Calu3 (cell line): ENCODE results near the gene BACH1. TPM values are rescaled to one million over a fixed set of nuclear protein-coding genes. Genes with fewer than 3 reads are reported as not detected.

Experiments used
- BruUV-seq: library from RNA; stranded (reverse); fragments of 400-500 nt; replicated peaks from 2 replicates; lab custom pipeline; 2021; lab: Mats Ljungman, UMichigan
- CTCF ChIA-PET: fragments of 300-600 bp; sonication (Branson Sonifier 250); formaldehyde crosslinking; loops from one replicate; lab custom pipeline; 2022; ENCODE audit warnings: antibody characterized with exemption; lab: Charles Lee
- DNase-seq: peaks from one replicate; pipeline ENCODE4 v3.0.0; 2022
- H3K27ac Mint-ChIP-seq: one replicate; pipeline ENCODE4 v1.8.0; 2022; ENCODE audit warnings: mixed read lengths; ENCODE audit not compliant: unreplicated experiment
- H3K27me3 Mint-ChIP-seq: one replicate; pipeline ENCODE4 v1.8.0; 2022; ENCODE audit warnings: mixed read lengths; ENCODE audit not compliant: unreplicated experiment
- H3K36me3 Mint-ChIP-seq: one replicate; pipeline ENCODE4 v1.8.0; 2022; ENCODE audit warnings: mild to moderate bottlenecking, moderate library complexity, mixed read lengths; ENCODE audit not compliant: insufficient read depth, unreplicated experiment
- H3K4me1 Mint-ChIP-seq: one replicate; pipeline ENCODE4 v1.8.0; 2022; ENCODE audit warnings: mild to moderate bottlenecking, low read depth, mixed read lengths; ENCODE audit not compliant: unreplicated experiment
- H3K4me3 Mint-ChIP-seq: one replicate; pipeline ENCODE4 v1.8.0; 2022; ENCODE audit warnings: mild to moderate bottlenecking, low read depth, moderate library complexity, mixed read lengths; ENCODE audit not compliant: unreplicated experiment
- H3K9me3 Mint-ChIP-seq: one replicate; pipeline ENCODE4 v1.8.0; 2022; ENCODE audit warnings: low read depth, mixed read lengths; ENCODE audit not compliant: unreplicated experiment
- CTCF ChIP-seq: fragments of 200-600 bp; IDR thresholded peaks from one replicate; pipeline ENCODE4 v1.8.0; 2022; ENCODE audit warnings: antibody characterized with exemption; ENCODE audit not compliant: unreplicated experiment
- intact Hi-C: fragments of 100-400 bp; cut with micrococcal nuclease; formaldehyde crosslinking; loops from one replicate; pipeline ENCODE4 v1.10.0; 2022; ENCODE audit not compliant: unreplicated experiment
- total RNA-seq: library from RNA; stranded (reverse); gene quantifications from 2 replicates; pipeline ENCODE4 v1.2.3, GENCODE V29; 2022

BACH1 gene
- total RNA-seq, 1 experiment from 2014 or later = 80.2 TPM

- Mint-ChIP-seq H3K4me3 (no peak overlapping the region), H3K27me3 (no peaks in the 10 kb centered on the region), H3K27ac (no peak overlapping the region), H3K9me3 (no peaks in the 10 kb centered on the region), H3K4me1 (peaks cover 12% of the 10 kb centered on the region), H3K36me3 (peaks cover 17% of the 10 kb centered on the region)
- DNase-seq = no peak
- no peak for TF ChIP-seq CTCF
- no TSS peak for BruUV-seq
- CTCF ChIA-PET = no interaction called here
- intact Hi-C loops = no loop called here
Observed at GRCh38 chr21:29342363-29342957, 43.7 kb downstream of the BACH1 start.

DNA sequence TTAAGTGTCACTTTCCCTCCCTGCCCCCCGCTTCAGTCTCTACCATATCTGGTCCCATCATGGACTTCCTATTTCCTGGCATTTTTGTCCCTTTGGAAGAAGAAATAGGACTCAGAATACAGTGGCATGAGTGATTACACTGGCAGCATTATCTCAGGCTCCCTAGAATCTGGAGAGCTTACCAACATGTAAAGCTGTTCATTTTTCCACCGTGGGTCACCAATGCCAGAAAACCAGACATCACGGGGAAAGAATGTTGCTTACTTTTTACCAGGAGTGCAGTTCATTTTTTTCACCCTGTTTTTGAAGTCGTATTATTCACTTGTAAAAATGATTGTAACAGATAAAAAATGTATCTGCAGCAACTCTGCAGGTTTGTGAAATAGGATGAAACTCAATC lies 44.8 kb downstream of the BACH1 start:
- Mint-ChIP-seq H3K27ac (no peak overlapping the region), H3K4me1 (peaks cover 12% of the 10 kb centered on the region)
- DNase-seq = no peak

DNA sequence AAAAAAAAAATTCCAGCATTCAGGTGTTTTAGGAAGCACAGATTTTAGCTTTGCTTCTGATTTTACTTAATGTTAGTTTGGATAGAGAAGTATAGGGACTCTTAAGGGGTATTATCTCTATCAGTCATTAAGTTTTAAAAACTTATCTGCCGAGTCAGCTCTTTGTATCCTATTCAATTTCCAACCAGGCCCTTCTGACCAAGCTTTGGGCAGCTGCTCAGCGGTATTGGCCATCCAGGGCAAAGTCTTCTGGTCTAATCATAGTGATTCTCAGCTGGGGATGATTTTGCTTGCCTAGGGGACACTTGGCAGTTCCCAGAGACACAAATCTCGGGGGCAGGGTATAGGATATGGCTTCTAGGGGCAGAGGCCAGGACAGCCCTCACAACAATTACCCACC lies 47.6 kb downstream of the BACH1 start:
- no peaks in the 10 kb centered on the region for H3K9me3 Mint-ChIP-seq
- intact Hi-C loops = loop anchor here (5.0 kb wide), 1 partner anchor 254 kb away; no protein-coding TSS in a partner anchor
- H3K4me3 Mint-ChIP-seq = no peak overlapping the region
- no peak for TF ChIP-seq CTCF
- H3K36me3 Mint-ChIP-seq = peaks cover 23% of the 10 kb centered on the region
- H3K4me1 Mint-ChIP-seq = peaks cover 12% of the 10 kb centered on the region
- DNase-seq = no peak
- H3K27me3 Mint-ChIP-seq = no peaks in the 10 kb centered on the region
- H3K27ac Mint-ChIP-seq = peak overlapping the region; percentile 10
- BruUV-seq = no TSS peak
- CTCF ChIA-PET = interaction anchor here (1.0 kb wide), 1 partner anchor 43 kb away, joined by 3 read pairs; no protein-coding TSS in a partner anchor

More for the DNA sequence above, 44.8 kb downstream of the BACH1 start:
- no peak overlapping the region for H3K4me3 Mint-ChIP-seq
- H3K9me3 Mint-ChIP-seq = no peaks in the 10 kb centered on the region
- no peak for TF ChIP-seq CTCF
- intact Hi-C loops = no loop called here
- BruUV-seq = no TSS peak
- CTCF ChIA-PET = no interaction called here
- H3K27me3 Mint-ChIP-seq = no peaks in the 10 kb centered on the region
- H3K36me3 Mint-ChIP-seq = peaks cover 21% of the 10 kb centered on the region

GRCh38 chr21:29346771-29347170 lies 48.0 kb downstream of the BACH1 start:
- intact Hi-C loops = loop anchor here (5.0 kb wide), 1 partner anchor 254 kb away; no protein-coding TSS in a partner anchor
- H3K27me3 Mint-ChIP-seq = no peaks in the 10 kb centered on the region
- peaks cover 12% of the 10 kb centered on the region for H3K4me1 Mint-ChIP-seq
- DNase-seq = no peak
- TF ChIP-seq CTCF = no peak
- CTCF ChIA-PET = interaction anchor here (1.0 kb wide), 1 partner anchor 44 kb away, joined by 3 read pairs; no protein-coding TSS in a partner anchor
- no peak overlapping the region for H3K4me3 Mint-ChIP-seq
- H3K9me3 Mint-ChIP-seq = no peaks in the 10 kb centered on the region
- H3K27ac Mint-ChIP-seq = peak overlapping the region; percentile 10
- peaks cover 26% of the 10 kb centered on the region for H3K36me3 Mint-ChIP-seq
- BruUV-seq = no TSS peak
